ENCODE results near the gene TMEM51. TPM values are rescaled to one million over a fixed set of nuclear protein-coding genes. Genes with fewer than 3 reads are reported as not detected.

The TMEM51 gene
- total and polyA plus RNA-seq, 10 donors = 3.5 to 13.8 (median 7.5) TPM

DNA sequence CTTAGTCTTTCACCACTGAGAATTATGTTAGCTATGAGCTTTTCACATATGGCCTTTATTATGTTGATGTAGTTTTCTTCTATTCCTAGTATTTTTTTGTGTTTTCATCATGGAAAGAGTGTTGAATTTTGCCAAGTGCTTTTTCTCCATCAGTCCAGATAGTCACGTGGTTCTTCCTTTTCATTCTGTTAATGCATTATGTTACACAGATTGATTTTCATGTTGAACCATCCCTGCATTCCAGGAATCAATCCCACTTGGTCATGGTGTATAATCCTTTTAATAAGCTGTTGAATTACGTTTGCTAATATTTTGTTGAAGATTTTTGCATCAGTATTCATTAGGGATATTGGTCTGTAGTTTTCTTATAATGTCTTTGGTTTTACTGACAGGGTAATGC, 111.2 kb downstream of the TMEM51 start:
- no peak overlapping the region for H3K27ac ChIP-seq
- DNase-seq = no peak
- intact Hi-C loops (cut with DNase I; ENCODE audit: low total_unique reads) = loop anchor here (10.0 kb wide), 1 partner anchor 110 kb away; the partner anchor contains the start of gene TMEM51
- no peaks in the 10 kb centered on the region for H3K36me3 ChIP-seq
- peaks cover 8 to 28% (median 20%) of the 10 kb centered on the region in 6 donors for H3K4me1 ChIP-seq
- H3K27me3 ChIP-seq (replicated peaks in 1 of 7) = peaks cover 0 to 9% (median 0%) of the 10 kb centered on the region in 7 donors
- no peak for TF ChIP-seq POLR2AphosphoS5 (IDR thresholded peaks at IDR 0.05)
- TF ChIP-seq, protein P1, sequence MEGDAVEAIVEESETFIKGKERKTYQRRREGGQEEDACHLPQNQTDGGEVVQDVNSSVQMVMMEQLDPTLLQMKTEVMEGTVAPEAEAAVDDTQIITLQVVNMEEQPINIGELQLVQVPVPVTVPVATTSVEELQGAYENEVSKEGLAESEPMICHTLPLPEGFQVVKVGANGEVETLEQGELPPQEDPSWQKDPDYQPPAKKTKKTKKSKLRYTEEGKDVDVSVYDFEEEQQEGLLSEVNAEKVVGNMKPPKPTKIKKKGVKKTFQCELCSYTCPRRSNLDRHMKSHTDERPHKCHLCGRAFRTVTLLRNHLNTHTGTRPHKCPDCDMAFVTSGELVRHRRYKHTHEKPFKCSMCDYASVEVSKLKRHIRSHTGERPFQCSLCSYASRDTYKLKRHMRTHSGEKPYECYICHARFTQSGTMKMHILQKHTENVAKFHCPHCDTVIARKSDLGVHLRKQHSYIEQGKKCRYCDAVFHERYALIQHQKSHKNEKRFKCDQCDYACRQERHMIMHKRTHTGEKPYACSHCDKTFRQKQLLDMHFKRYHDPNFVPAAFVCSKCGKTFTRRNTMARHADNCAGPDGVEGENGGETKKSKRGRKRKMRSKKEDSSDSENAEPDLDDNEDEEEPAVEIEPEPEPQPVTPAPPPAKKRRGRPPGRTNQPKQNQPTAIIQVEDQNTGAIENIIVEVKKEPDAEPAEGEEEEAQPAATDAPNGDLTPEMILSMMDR (IDR thresholded peaks at IDR 0.05 in 8 of 11, conservative IDR thresholded peaks at IDR 0.05 in 3 of 11) = no peak
- no peak for TF ChIP-seq POLR2A (IDR thresholded peaks at IDR 0.05)
- WGBS, 5 donors = 78 to 84% (median 82%) methylated on average over 2 of the region's 2 CpGs
- peaks cover 0 to 11% (median 5%) of the 10 kb centered on the region in 8 donors for H3K9me3 ChIP-seq
- H3K4me3 ChIP-seq = no peak overlapping the region

Other genes with a start within 250 kb of the TMEM51 start
- gene FHAD1, start 93.5 kb downstream of the TMEM51 start, total RNA-seq = 1 to 10 TPM in 1 of 7 donors, under 1 TPM in 3, not detected in 3; 0.25 to 1.0 (median 0.28) TPM
- gene FHAD1, start 93.5 kb downstream of the TMEM51 start, polyA plus RNA-seq = under 1 TPM; 0.22 to 0.43 (median 0.26) TPM

Data from spleen (tissue), 11 donors.